Omental fat pad (tissue), 4 donors: ENCODE results near the gene ATP13A2. TPM values are rescaled to one million over a fixed set of nuclear protein-coding genes. Genes with fewer than 3 reads are reported as not detected.

ENCODE experiments used
- ATAC-seq: fragments of 150-250 bp; one replicate; pipeline ENCODE4 v1.9.1; 2016; ENCODE audit warnings: mild to moderate bottlenecking, moderate library complexity; ENCODE audit not compliant: low FRiP score
- DNase-seq: peaks from one replicate; pipeline ENCODE4 v3.0.0-alpha.2; 2019; ENCODE audit warnings: low spot score
- total RNA-seq, 4 donors: library from RNA; depleted of rRNA; stranded (reverse); fragments of >200 nt; gene quantifications; one replicate each; pipeline ENCODE4 v1.1.0, GENCODE V29; 2016
- TF ChIP-seq, protein P1 (sequence below), 3 donors: fragments of 450-650 bp; IDR thresholded peaks; one replicate each; pipeline ENCODE4 v1.5.1; 2016 to 2017; ENCODE audit warnings: antibody characterized with exemption in 3 of 3, mild to moderate bottlenecking in 3 of 3, moderate library complexity in 2 of 3

The ATP13A2 gene
- total RNA-seq = 10 to 100 TPM; 18.7 to 38.9 (median 32.8) TPM

DNA sequence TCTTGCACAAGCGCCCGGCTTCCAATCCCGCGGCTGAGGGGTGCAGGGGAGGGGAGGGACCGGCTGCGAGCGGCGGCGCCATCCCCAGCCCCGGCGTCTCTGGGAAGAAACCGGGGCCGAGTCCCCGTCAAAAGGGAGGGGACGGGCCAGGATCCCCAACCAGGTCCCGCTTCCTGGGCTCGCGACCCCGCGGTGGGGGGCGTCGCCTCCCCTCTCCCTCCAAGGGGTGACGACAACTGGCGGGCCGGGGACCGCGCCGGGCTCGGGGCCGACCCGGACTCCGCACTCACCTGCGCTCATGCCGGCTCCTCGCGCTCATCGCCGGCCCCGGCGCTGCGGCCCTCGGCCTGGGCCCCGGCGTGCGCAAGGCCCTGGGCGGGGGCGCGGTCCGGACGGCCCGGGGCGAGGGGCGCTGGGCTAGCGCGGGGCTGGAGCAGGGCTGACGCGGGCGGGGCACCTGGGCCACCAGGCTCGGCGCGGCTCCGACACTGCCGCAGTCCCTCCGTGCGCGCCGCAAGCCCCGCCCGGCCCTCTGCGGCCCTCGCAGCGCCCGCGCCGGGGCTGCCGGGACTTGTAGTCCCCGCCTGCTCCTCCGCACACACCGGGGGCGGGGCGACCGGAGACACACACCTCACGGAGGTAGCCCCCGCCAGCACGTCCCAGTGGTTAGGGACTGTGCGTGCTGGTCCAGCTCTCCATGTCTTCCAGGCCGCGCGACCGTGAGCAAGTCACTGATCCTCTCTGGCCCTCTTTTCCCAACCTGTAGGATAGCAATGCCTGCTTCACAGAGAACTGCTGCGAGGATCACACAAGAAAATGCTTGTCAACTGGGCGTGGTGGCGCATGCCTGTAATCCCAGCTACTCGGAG, at the start of gene ATP13A2:
Gene ATP13A2, minus strand, starts transcription at position 490 of the 869 bp plus-strand sequence. Its CDS starts 190 bp downstream, at position 300.
- DNase-seq (peak; percentile 72), ATAC-seq (peak; percentile 95)
- TF ChIP-seq, protein P1, sequence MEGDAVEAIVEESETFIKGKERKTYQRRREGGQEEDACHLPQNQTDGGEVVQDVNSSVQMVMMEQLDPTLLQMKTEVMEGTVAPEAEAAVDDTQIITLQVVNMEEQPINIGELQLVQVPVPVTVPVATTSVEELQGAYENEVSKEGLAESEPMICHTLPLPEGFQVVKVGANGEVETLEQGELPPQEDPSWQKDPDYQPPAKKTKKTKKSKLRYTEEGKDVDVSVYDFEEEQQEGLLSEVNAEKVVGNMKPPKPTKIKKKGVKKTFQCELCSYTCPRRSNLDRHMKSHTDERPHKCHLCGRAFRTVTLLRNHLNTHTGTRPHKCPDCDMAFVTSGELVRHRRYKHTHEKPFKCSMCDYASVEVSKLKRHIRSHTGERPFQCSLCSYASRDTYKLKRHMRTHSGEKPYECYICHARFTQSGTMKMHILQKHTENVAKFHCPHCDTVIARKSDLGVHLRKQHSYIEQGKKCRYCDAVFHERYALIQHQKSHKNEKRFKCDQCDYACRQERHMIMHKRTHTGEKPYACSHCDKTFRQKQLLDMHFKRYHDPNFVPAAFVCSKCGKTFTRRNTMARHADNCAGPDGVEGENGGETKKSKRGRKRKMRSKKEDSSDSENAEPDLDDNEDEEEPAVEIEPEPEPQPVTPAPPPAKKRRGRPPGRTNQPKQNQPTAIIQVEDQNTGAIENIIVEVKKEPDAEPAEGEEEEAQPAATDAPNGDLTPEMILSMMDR (IDR thresholded peaks at IDR 0.05) = no peak

GRCh38 chr1:17061486-17061885, 49.8 kb upstream of the ATP13A2 start:
- TF ChIP-seq, protein P1 (IDR thresholded peaks at IDR 0.05) = no peak
- no peak for DNase-seq
- no peak for ATAC-seq

DNA sequence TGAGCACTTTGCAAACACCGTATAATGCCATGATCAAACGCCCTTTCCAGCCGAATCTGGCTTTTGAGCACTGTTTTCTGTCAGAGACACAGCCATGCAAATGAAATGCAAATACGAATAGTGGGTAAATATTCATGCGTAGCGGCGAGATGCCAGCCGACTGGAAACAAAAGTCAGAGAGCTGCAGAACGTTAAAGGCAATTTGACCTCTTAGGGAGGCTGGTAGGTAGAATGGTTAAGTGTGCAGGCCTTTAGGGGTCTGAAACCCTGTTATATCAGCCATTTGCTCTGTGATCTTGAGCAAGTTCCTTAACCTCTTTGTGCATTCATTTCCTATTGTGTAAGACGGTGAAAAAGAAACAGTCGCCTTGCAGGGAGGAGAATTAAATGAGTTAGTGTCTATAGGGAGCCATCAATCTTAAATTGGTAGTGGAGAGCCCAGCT, 48.6 kb upstream of the ATP13A2 start:
- no peak for ATAC-seq
- DNase-seq = no peak
- TF ChIP-seq, protein P1 (IDR thresholded peaks at IDR 0.05) = no peak

GRCh38 chr1:17059391-17060305, 47.9 kb upstream of the ATP13A2 start:
- ATAC-seq (peak; percentile 42), DNase-seq (no peak)
- TF ChIP-seq, protein P1 (IDR thresholded peaks at IDR 0.05) = no peak

- ATAC-seq = no peak
- no peak for DNase-seq
- TF ChIP-seq, protein P1 (IDR thresholded peaks at IDR 0.05) = no peak
Observed at GRCh38 chr1:17056551-17056950, 44.8 kb upstream of the ATP13A2 start.

GRCh38 chr1:17055801-17056200, 44.1 kb upstream of the ATP13A2 start:
- no peak for DNase-seq
- ATAC-seq = no peak
- TF ChIP-seq, protein P1 (IDR thresholded peaks at IDR 0.05) = no peak
